Breast epithelium (tissue), 3 donors: ENCODE results near the gene ATP2B2.

ENCODE experiments used
- POLR2A ChIP-seq: fragments of 450-650 bp; IDR thresholded peaks from one replicate; pipeline ENCODE4 v1.6.1; 2016; ENCODE audit warnings: antibody characterized with exemption, mild to moderate bottlenecking, moderate library complexity
- POLR2AphosphoS5 ChIP-seq, 3 donors: sonication (generic); formaldehyde crosslinking; IDR thresholded peaks; one replicate each; pipeline ENCODE4 v1.6.1; 2017; ENCODE audit warnings: antibody characterized with exemption in 3 of 3
- TF ChIP-seq, protein P1 (sequence below), 3 donors: fragments of 450-650 bp; IDR thresholded peaks; one replicate each; pipeline ENCODE4 v1.5.1; 2016 to 2017; ENCODE audit warnings: antibody characterized with exemption in 3 of 3, mild to moderate bottlenecking in 3 of 3, moderate library complexity in 3 of 3

DNA sequence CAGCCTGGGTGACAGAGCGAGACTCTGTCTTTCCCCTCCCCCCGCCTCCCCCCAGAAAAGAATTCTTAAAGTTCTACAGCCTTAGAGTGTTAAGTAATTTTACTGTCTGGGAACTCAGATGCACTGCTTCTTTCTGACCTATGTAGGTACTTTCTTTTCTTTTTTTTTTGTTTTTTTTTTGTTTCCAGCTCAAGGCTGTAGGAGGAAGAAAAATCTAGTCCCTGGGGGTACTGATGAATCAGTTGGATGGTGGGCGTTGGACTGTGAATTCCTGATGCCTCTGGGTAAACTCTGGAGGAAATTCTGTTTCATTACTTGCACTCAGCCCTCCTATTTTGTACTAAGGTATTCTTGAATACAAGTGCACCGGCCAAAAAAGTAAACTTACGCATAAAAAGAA, 223.4 kb downstream of the ATP2B2 start:
- TF ChIP-seq POLR2A, result no peak
- TF ChIP-seq POLR2AphosphoS5 (IDR thresholded peaks at IDR 0.05), result no peak
- TF ChIP-seq, protein P1, sequence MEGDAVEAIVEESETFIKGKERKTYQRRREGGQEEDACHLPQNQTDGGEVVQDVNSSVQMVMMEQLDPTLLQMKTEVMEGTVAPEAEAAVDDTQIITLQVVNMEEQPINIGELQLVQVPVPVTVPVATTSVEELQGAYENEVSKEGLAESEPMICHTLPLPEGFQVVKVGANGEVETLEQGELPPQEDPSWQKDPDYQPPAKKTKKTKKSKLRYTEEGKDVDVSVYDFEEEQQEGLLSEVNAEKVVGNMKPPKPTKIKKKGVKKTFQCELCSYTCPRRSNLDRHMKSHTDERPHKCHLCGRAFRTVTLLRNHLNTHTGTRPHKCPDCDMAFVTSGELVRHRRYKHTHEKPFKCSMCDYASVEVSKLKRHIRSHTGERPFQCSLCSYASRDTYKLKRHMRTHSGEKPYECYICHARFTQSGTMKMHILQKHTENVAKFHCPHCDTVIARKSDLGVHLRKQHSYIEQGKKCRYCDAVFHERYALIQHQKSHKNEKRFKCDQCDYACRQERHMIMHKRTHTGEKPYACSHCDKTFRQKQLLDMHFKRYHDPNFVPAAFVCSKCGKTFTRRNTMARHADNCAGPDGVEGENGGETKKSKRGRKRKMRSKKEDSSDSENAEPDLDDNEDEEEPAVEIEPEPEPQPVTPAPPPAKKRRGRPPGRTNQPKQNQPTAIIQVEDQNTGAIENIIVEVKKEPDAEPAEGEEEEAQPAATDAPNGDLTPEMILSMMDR (IDR thresholded peaks at IDR 0.05), result no peak
